GM12878 (cell line): Measurements from ENCODE around the gene MEX3D.

Experiments
- ASH2L ChIP-seq: fragments of 300-600, 200-600 bp; sonication (generic); IDR thresholded peaks from 2 replicates; pipeline ENCODE4 v1.6.1; 2017; ENCODE audit warnings: low read depth, mild to moderate bottlenecking, borderline replicate concordance
- CHD1 ChIP-seq: IDR thresholded peaks from 2 replicates; pipeline ENCODE4 v1.6.1; 2012; ENCODE audit warnings: low read depth, low read length, improper control_type of control experiment
- ETV6 ChIP-seq, 2 experiments: fragments of 450-650 bp in 1 of 2; IDR thresholded peaks in 1 of 2; conservative IDR thresholded peaks in 1 of 2; 2 replicates each; pipeline ENCODE4 v1.6.1; 2014; ENCODE audit warnings: antibody characterized with exemption in 1 of 2, borderline replicate concordance in 1 of 2, low read depth in 1 of 2, mild to moderate bottlenecking in 1 of 2, moderate library complexity in 1 of 2
- EZH2 ChIP-seq: IDR thresholded peaks from 2 replicates; pipeline ENCODE4 v1.6.1; 2012; ENCODE audit warnings: low read depth, mild to moderate bottlenecking, control low read depth, inconsistent platforms, low read length, borderline replicate concordance; ENCODE audit not compliant: control insufficient read depth
- POLR2AphosphoS5 ChIP-seq: IDR thresholded peaks from 2 replicates; pipeline ENCODE4 v1.6.1; 2011; ENCODE audit warnings: mild to moderate bottlenecking, low read length, inconsistent platforms
- SREBF2 ChIP-seq: IDR thresholded peaks from 2 replicates; pipeline ENCODE4 v1.6.1; 2012; ENCODE audit warnings: mild to moderate bottlenecking, low read length
- ZZZ3 ChIP-seq: IDR thresholded peaks from 2 replicates; pipeline ENCODE4 v1.6.1; 2011; ENCODE audit warnings: low read depth; ENCODE audit not compliant: control insufficient read depth, insufficient read length
- TF ChIP-seq, protein P1 (sequence below): IDR thresholded peaks from 2 replicates; pipeline ENCODE4 v1.6.1; 2011; ENCODE audit warnings: low read depth, low read length, improper control_type of control experiment, borderline replicate concordance

DNA sequence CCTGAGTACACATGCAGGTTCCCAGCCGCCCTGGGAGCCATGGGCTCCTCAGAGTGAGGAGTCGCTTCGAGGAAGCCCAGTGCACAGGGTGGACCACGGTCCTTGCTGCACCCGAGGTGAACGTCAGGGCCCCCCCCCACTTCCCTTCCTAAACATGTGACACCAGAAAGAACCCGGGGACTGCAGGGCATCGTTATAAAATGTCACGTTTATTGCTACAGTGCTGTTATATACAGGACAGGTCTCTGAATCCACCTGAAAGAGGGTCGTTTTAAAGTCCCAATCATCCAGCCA is 40.9 kb upstream of the MEX3D start:
- TF ChIP-seq ETV6 (conservative IDR thresholded peaks at IDR 0.05 in 1 of 2, IDR thresholded peaks at IDR 0.05 in 1 of 2; ENCODE audit: borderline replicate concordance in 1 of 2, low read depth in 1 of 2), result no peak
- TF ChIP-seq SREBF2, result no peak
- TF ChIP-seq POLR2AphosphoS5, result no peak
- no peak for TF ChIP-seq EZH2
- TF ChIP-seq ZZZ3, result no peak
- TF ChIP-seq ASH2L, result no peak
- TF ChIP-seq, protein P1, sequence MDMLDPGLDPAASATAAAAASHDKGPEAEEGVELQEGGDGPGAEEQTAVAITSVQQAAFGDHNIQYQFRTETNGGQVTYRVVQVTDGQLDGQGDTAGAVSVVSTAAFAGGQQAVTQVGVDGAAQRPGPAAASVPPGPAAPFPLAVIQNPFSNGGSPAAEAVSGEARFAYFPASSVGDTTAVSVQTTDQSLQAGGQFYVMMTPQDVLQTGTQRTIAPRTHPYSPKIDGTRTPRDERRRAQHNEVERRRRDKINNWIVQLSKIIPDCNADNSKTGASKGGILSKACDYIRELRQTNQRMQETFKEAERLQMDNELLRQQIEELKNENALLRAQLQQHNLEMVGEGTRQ, result no peak
- no peak for TF ChIP-seq CHD1
